Gastroesophageal sphincter (tissue), 3 donors: ENCODE data around the gene LAMB1.

ENCODE experiments used
- POLR2AphosphoS5 ChIP-seq: sonication (generic); formaldehyde crosslinking; IDR thresholded peaks from one replicate; pipeline ENCODE4 v1.6.1; 2017; ENCODE audit warnings: antibody characterized with exemption
- TF ChIP-seq, protein P1 (sequence below), 4 experiments: fragments of 200-600 bp in 2 of 4; fragments of 450-650 bp in 2 of 4; sonication (generic) in 1 of 4; IDR thresholded peaks; one replicate each; pipeline ENCODE4 v1.5.1; 2017 to 2019; ENCODE audit warnings: antibody characterized with exemption in 4 of 4, mild to moderate bottlenecking in 2 of 4, moderate library complexity in 2 of 4

DNA sequence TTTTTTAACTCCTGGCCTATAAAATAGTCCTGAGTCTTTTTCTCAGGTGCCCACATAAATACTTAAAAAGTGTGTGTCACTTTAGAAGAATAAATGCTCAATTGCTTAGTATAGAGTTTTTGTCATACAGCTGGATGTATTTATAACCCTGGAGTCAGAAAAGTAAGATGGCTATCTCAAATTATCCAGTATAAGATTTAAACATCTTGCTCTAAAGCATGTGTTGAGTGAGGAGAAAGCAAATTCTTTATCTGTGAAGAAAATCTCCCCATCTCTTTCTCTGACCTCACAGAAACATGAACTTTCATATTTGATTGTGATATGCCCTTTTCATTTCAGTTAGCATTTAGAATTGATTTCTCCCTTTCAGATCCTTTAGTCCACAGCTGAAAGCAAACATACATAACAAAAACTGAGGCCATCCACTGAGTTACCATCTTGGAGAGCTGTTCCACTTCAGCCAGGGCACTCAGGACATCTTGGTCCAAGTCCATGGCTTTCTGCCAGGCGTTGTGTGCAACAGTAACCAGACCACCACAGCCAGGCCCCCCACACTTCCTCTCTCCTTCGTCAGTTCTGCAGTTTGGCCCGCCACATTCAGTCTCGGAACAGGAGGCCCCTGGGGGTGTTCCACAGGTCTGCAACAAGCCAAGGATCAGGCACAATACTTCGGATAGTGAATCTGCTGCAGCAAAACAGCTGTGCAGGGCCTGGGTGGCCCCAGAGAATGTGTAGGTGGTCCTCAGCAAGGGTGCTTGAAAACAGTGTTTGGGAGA, 71.0 kb downstream of the LAMB1 start:
- TF ChIP-seq, protein P1, sequence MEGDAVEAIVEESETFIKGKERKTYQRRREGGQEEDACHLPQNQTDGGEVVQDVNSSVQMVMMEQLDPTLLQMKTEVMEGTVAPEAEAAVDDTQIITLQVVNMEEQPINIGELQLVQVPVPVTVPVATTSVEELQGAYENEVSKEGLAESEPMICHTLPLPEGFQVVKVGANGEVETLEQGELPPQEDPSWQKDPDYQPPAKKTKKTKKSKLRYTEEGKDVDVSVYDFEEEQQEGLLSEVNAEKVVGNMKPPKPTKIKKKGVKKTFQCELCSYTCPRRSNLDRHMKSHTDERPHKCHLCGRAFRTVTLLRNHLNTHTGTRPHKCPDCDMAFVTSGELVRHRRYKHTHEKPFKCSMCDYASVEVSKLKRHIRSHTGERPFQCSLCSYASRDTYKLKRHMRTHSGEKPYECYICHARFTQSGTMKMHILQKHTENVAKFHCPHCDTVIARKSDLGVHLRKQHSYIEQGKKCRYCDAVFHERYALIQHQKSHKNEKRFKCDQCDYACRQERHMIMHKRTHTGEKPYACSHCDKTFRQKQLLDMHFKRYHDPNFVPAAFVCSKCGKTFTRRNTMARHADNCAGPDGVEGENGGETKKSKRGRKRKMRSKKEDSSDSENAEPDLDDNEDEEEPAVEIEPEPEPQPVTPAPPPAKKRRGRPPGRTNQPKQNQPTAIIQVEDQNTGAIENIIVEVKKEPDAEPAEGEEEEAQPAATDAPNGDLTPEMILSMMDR (IDR thresholded peaks at IDR 0.05), result no peak
- TF ChIP-seq POLR2AphosphoS5, result no peak
